OCI-LY7 (cell line): ENCODE data around the gene GALM. TPM values are rescaled to one million over a fixed set of nuclear protein-coding genes. Genes with fewer than 3 reads are reported as not detected.

Experiments
- BruUV-seq: library from RNA; stranded (reverse); fragments of 400-500 nt; replicated peaks from 2 replicates; lab custom pipeline; 2021; lab: Mats Ljungman, UMichigan
- CTCF ChIA-PET: fragments of 300-600 bp; sonication (Branson Sonifier 250); formaldehyde crosslinking; loops from one replicate; lab custom pipeline; 2022; ENCODE audit warnings: antibody characterized with exemption; ENCODE audit not compliant: unreplicated experiment; lab: Charles Lee
- POLR2A ChIA-PET: fragments of 300-600 bp; sonication (Branson Sonifier 250); formaldehyde crosslinking; loops from one replicate; lab custom pipeline; 2022; ENCODE audit warnings: antibody characterized with exemption; lab: Charles Lee
- DNase-seq: peaks from one replicate; pipeline ENCODE4 v3.0.0-alpha.2; 2015; ENCODE audit warnings: low spot score
- H2AFZ ChIP-seq: fragments of 200-600 bp; sonication (generic), shearing (Covaris generic); 2 replicates; pipeline ENCODE4 v1.6.1; 2014; ENCODE audit warnings: mild to moderate bottlenecking, antibody characterized with exemption, low read length, moderate library complexity
- H3K27ac ChIP-seq: fragments of 200-600 bp; sonication (generic); 2 replicates; pipeline ENCODE4 v1.5.1; 2014; ENCODE audit warnings: mixed run types, low read depth, mild to moderate bottlenecking, moderate library complexity, low read length, inconsistent platforms; ENCODE audit not compliant: poor library complexity, severe bottlenecking
- H3K36me3 ChIP-seq: fragments of 200-600 bp; sonication (generic); 2 replicates; pipeline ENCODE4 v1.6.1; 2014; ENCODE audit warnings: mild to moderate bottlenecking, antibody characterized with exemption, low read length, moderate library complexity, mixed read lengths; ENCODE audit not compliant: insufficient read depth
- H3K4me1 ChIP-seq: fragments of 200-600 bp; sonication (generic); 2 replicates; pipeline ENCODE4 v1.5.1; 2014; ENCODE audit warnings: mild to moderate bottlenecking, low read length; ENCODE audit not compliant: insufficient read depth, poor library complexity, severe bottlenecking
- H3K4me2 ChIP-seq: fragments of 200-600 bp; sonication (generic); 2 replicates; pipeline ENCODE4 v1.6.1; 2014; ENCODE audit warnings: mild to moderate bottlenecking, low read length
- H3K4me3 ChIP-seq: fragments of 200-600 bp; sonication (generic); 2 replicates; pipeline ENCODE4 v1.5.1; 2014; ENCODE audit warnings: mild to moderate bottlenecking, low read depth, low read length; ENCODE audit not compliant: poor library complexity, severe bottlenecking
- H3K79me2 ChIP-seq: fragments of 200-600 bp; sonication (generic); 2 replicates; pipeline ENCODE4 v1.6.1; 2016; ENCODE audit warnings: low read depth, mild to moderate bottlenecking, low read length, moderate library complexity, mixed read lengths; ENCODE audit not compliant: insufficient read depth
- H3K9me2 ChIP-seq: fragments of 200-600 bp; sonication (generic); 2 replicates; pipeline ENCODE4 v1.6.1; 2016; ENCODE audit warnings: mild to moderate bottlenecking, low read length, mixed read lengths; ENCODE audit not compliant: insufficient read depth
- H3K9me3 ChIP-seq: fragments of 200-600 bp; sonication (generic); 2 replicates; pipeline ENCODE4 v1.6.1; 2014; ENCODE audit warnings: mild to moderate bottlenecking, mixed run types, low read length, mixed read lengths
- H4K20me1 ChIP-seq: fragments of 200-600 bp; sonication (generic); 2 replicates; pipeline ENCODE4 v1.6.1; 2014; ENCODE audit warnings: mild to moderate bottlenecking, antibody characterized with exemption, low read length, moderate library complexity, mixed read lengths; ENCODE audit not compliant: insufficient read depth
- EZH2phosphoT487 ChIP-seq: fragments of 200-600 bp; sonication (generic); IDR thresholded peaks from 2 replicates; pipeline ENCODE4 v1.6.1; 2018; ENCODE audit warnings: low read depth, borderline replicate concordance, mild to moderate bottlenecking, mixed run types, antibody characterized with exemption, low read length, moderate library complexity, mixed read lengths
- intact Hi-C: fragments of 100-400 bp; cut with micrococcal nuclease; formaldehyde crosslinking; loops from one replicate; pipeline ENCODE4 v1.10.0; 2022; ENCODE audit not compliant: unreplicated experiment
- total RNA-seq, 2 experiments: library from RNA; depleted of rRNA in 1 of 2; stranded (reverse); fragments of >200 nt in 1 of 2; shearing (Covaris generic) in 1 of 2; gene quantifications; 2 replicates each; pipeline ENCODE4 v1.2.3, GENCODE V29; 2014 to 2022
- TF ChIP-seq, protein P1 (sequence below): fragments of 200-600 bp; sonication (generic); conservative IDR thresholded peaks from 2 replicates; pipeline ENCODE4 v1.5.1; 2014; ENCODE audit warnings: mild to moderate bottlenecking, antibody characterized with exemption, low read length, moderate library complexity, mixed read lengths

Gene GALM
- total RNA-seq, 2 experiments from 2014 or later = 5.5 to 10.8 TPM

DNA sequence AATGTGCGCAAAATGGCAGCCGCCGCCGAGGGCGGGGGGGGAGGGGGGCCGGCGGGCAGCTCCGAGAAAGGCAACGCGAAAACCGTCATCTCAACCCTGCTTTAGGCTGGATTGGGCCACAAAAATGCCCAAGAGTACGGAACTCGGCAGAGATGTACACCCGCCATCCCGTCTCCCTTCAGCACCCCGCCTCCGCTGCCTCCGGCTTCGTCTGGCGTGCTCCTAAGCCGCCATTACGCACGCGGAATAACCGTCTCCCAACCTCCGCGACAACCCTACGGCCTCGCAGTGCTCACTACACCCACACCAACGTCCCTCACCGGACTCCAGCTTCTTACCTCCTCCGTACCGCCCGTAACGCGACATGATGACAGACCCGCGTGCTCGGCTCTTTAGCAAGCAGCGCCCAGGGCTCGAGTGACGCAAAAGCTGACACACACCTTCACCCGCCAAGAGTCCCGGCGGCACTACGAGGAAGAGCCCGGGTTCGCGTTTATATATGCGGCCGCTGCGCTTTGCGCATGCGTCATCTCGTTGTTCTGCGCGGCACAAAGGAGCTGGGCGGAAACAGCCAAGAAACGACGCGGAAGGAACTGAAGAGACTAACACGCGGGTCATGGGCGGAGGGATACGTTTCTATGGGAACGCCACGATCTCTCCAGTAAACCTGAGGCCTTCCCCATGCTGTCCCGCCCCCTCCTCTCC lies 85.1 kb downstream of the GALM start, which contains the start of gene SRSF7:
Gene SRSF7 (minus strand): TSS at position 471 of the 705 bp plus-strand sequence. CDS start 105 bp downstream, at position 366.
- Histone ChIP-seq H3K4me2 (peak within 1 kb of the TSS; percentile 79), H3K9me2 (no peaks in the 10 kb centered on the region), H3K9me3 (no peaks in the 10 kb centered on the region), H3K4me3 (peak within 1 kb of the TSS; percentile 88), H3K4me1 (peaks cover 55% of the 10 kb centered on the region), H3K79me2 (peaks cover 62% of the 10 kb centered on the region), H4K20me1 (peaks cover 41% of the 10 kb centered on the region), H3K36me3 (peaks cover 50% of the 10 kb centered on the region), H2AFZ (peak within 1 kb of the TSS; percentile 84), H3K27ac (peak within 1 kb of the TSS; percentile 80)
- BruUV-seq = no TSS peak
- POLR2A ChIA-PET = interaction anchor here (0.5 to 3.8 kb wide), 49 partner anchors 10 to 1402 kb away, joined by 3 to 36 read pairs (median 4); partner anchors contain the start of gene GEMIN6
- CTCF ChIA-PET = interaction anchor here (1.1 kb wide), 2 partner anchors 150 to 169 kb away, joined by 3 read pairs; no protein-coding TSS in a partner anchor
- TF ChIP-seq, protein P1, sequence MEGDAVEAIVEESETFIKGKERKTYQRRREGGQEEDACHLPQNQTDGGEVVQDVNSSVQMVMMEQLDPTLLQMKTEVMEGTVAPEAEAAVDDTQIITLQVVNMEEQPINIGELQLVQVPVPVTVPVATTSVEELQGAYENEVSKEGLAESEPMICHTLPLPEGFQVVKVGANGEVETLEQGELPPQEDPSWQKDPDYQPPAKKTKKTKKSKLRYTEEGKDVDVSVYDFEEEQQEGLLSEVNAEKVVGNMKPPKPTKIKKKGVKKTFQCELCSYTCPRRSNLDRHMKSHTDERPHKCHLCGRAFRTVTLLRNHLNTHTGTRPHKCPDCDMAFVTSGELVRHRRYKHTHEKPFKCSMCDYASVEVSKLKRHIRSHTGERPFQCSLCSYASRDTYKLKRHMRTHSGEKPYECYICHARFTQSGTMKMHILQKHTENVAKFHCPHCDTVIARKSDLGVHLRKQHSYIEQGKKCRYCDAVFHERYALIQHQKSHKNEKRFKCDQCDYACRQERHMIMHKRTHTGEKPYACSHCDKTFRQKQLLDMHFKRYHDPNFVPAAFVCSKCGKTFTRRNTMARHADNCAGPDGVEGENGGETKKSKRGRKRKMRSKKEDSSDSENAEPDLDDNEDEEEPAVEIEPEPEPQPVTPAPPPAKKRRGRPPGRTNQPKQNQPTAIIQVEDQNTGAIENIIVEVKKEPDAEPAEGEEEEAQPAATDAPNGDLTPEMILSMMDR = no peak
- TF ChIP-seq EZH2phosphoT487 = no peak
- intact Hi-C loops = loop anchor here (5.0 kb wide), 1 partner anchor 371 kb away; the partner anchor contains the start of gene SOS1
- DNase-seq = peak; percentile 98

- Histone ChIP-seq H3K9me2 (no peaks in the 10 kb centered on the region), H3K4me1 (peaks cover 47% of the 10 kb centered on the region), H3K9me3 (no peaks in the 10 kb centered on the region), H3K36me3 (peaks cover 43% of the 10 kb centered on the region), H3K4me3 (peak overlapping the region; percentile 88), H2AFZ (peak overlapping the region; percentile 84), H3K27ac (peak overlapping the region; percentile 80), H3K4me2 (peak overlapping the region; percentile 79), H4K20me1 (peaks cover 33% of the 10 kb centered on the region), H3K79me2 (peaks cover 54% of the 10 kb centered on the region)
- TF ChIP-seq, protein P1 = no peak
- TF ChIP-seq EZH2phosphoT487 = no peak
- BruUV-seq = TSS peak; percentile 90
- no peak for DNase-seq
- ChIA-PET CTCF (interaction anchor here (1.1 kb wide), 2 partner anchors 150 to 170 kb away, joined by 3 read pairs; no protein-coding TSS in a partner anchor), POLR2A (interaction anchor here (0.5 to 3.8 kb wide), 47 partner anchors 9 to 1403 kb away, joined by 3 to 36 read pairs (median 4); partner anchors contain the start of gene GEMIN6)
- intact Hi-C loops = loop anchor here (5.0 kb wide), 1 partner anchor 370 kb away; the partner anchor contains the start of gene SOS1
Observed at GRCh38 chr2:38751596-38752410, 85.9 kb downstream of the GALM start.
